HFFc6 (cell line): ENCODE data around the gene CYTIP. TPM values are rescaled to one million over a fixed set of nuclear protein-coding genes. Genes with fewer than 3 reads are reported as not detected.

Experiments
- DNase-seq: peaks from one replicate; pipeline ENCODE4 v3.0.0-alpha.2; 2018
- H3K27ac Mint-ChIP-seq: 2 replicates; pipeline ENCODE4 v1.8.0; 2020; ENCODE audit warnings: mild to moderate bottlenecking, mixed read lengths
- H3K27me3 Mint-ChIP-seq: 2 replicates; pipeline ENCODE4 v1.8.0; 2021; ENCODE audit warnings: mild to moderate bottlenecking, moderate library complexity, mixed read lengths; ENCODE audit not compliant: insufficient read depth
- H3K36me3 Mint-ChIP-seq: 2 replicates; pipeline ENCODE4 v1.8.0; 2021; ENCODE audit warnings: low read depth, mixed read lengths
- H3K4me1 Mint-ChIP-seq: 2 replicates; pipeline ENCODE4 v1.8.0; 2020; ENCODE audit warnings: low read depth, mixed read lengths
- H3K4me3 Mint-ChIP-seq: 2 replicates; pipeline ENCODE4 v1.8.0; 2020; ENCODE audit warnings: mild to moderate bottlenecking, moderate library complexity, mixed read lengths
- H3K9me3 Mint-ChIP-seq: 2 replicates; pipeline ENCODE4 v1.8.0; 2020; ENCODE audit warnings: mild to moderate bottlenecking, mixed read lengths
- CTCF ChIP-seq: fragments of 200-600 bp; sonication (generic); IDR thresholded peaks from 2 replicates; pipeline ENCODE4 v1.5.0; 2021; ENCODE audit warnings: antibody characterized with exemption, mild to moderate bottlenecking
- long read RNA-seq: library from polyadenylated mRNA; unstranded; transcript quantifications from one replicate; pipeline ENCODE4 v2.0.0, GENCODE V29; 2019
- total RNA-seq, 6 experiments: library from RNA; stranded (reverse); fragmentation: NEBNext Ultra II Directional; extraction: Animal tissue kit (Norgen Biotek cat#: 25700); gene quantifications; 2 replicates in 1 of 6; 3 replicates in 5 of 6; pipeline ENCODE4 v1.2.3, GENCODE V29; 2021

Gene CYTIP
- total RNA-seq, result not detected
- long read RNA-seq, result 0 reads

GRCh38 chr2:157443795-157444640 is at the start of gene CYTIP:
TSS of gene CYTIP (minus strand) at chr2:157444089. CDS start at chr2:157444020, 69 bp downstream.
- H3K9me3 Mint-ChIP-seq, result no peaks in the 10 kb centered on the region
- no peaks in the 10 kb centered on the region for H3K27me3 Mint-ChIP-seq
- no peaks in the 10 kb centered on the region for H3K36me3 Mint-ChIP-seq
- H3K27ac Mint-ChIP-seq, result no peak within 1 kb of the TSS
- no peak for DNase-seq
- no peak within 1 kb of the TSS for H3K4me3 Mint-ChIP-seq
- H3K4me1 Mint-ChIP-seq, result no peaks in the 10 kb centered on the region
- TF ChIP-seq CTCF, result no peak

GRCh38 chr2:157492189-157492773 is 48.4 kb upstream of the CYTIP start:
- Mint-ChIP-seq H3K27ac (no peak overlapping the region), H3K9me3 (no peaks in the 10 kb centered on the region), H3K27me3 (no peaks in the 10 kb centered on the region; the same call in 1 of the 2 replicates), H3K4me1 (no peaks in the 10 kb centered on the region), H3K36me3 (no peaks in the 10 kb centered on the region), H3K4me3 (no peak overlapping the region)
- peak; percentile 65 for DNase-seq
- peak; percentile 81 for TF ChIP-seq CTCF

- no peak for TF ChIP-seq CTCF
- no peaks in the 10 kb centered on the region for H3K36me3 Mint-ChIP-seq
- no peak for DNase-seq
- no peaks in the 10 kb centered on the region; the same call in 1 of the 2 replicates for H3K4me1 Mint-ChIP-seq
- H3K4me3 Mint-ChIP-seq, result no peak overlapping the region
- no peaks in the 10 kb centered on the region for H3K9me3 Mint-ChIP-seq
- H3K27ac Mint-ChIP-seq, result no peak overlapping the region
- H3K27me3 Mint-ChIP-seq, result peaks cover 8% of the 10 kb centered on the region
Measured at GRCh38 chr2:157489983-157490382, 46.1 kb upstream of the CYTIP start.

GRCh38 chr2:157488877-157489276 is 45.0 kb upstream of the CYTIP start:
- DNase-seq, result no peak
- TF ChIP-seq CTCF, result no peak
- peaks cover 8% of the 10 kb centered on the region for H3K27me3 Mint-ChIP-seq
- no peak overlapping the region for H3K27ac Mint-ChIP-seq
- no peaks in the 10 kb centered on the region for H3K9me3 Mint-ChIP-seq
- H3K4me3 Mint-ChIP-seq, result no peak overlapping the region
- no peaks in the 10 kb centered on the region for H3K36me3 Mint-ChIP-seq
- no peaks in the 10 kb centered on the region; the same call in 1 of the 2 replicates for H3K4me1 Mint-ChIP-seq

- Mint-ChIP-seq H3K4me3 (no peak overlapping the region), H3K36me3 (no peaks in the 10 kb centered on the region), H3K4me1 (no peaks in the 10 kb centered on the region; the same call in 1 of the 2 replicates), H3K9me3 (no peaks in the 10 kb centered on the region), H3K27me3 (peaks cover 8% of the 10 kb centered on the region), H3K27ac (no peak overlapping the region)
- no peak for TF ChIP-seq CTCF
- no peak for DNase-seq
Measured at GRCh38 chr2:157487747-157488146, 43.9 kb upstream of the CYTIP start.
